K562 (cell line): ENCODE measurements around the gene FAM78A. TPM values are rescaled to one million over a fixed set of nuclear protein-coding genes. Genes with fewer than 3 reads are reported as not detected.

Experiments used
- ELF1 ChIP-seq: fragments of 200-800 bp; sonication (Bioruptor generic); IDR thresholded peaks from 2 replicates; pipeline ENCODE4 v1.6.1; 2016; ENCODE audit warnings: missing genetic modification characterization, missing compliant biosample characterization
- ELF4 ChIP-seq: fragments of 450-650 bp; formaldehyde crosslinking; IDR thresholded peaks from 2 replicates; pipeline ENCODE4 v1.4.0; 2022; ENCODE audit warnings: missing genetic modification characterization
- FOXO4 ChIP-seq: fragments of 450-650 bp; formaldehyde crosslinking; IDR thresholded peaks from 2 replicates; pipeline ENCODE4 v1.4.0; 2020; ENCODE audit warnings: mild to moderate bottlenecking, moderate library complexity
- JUND ChIP-seq, 2 experiments: IDR thresholded peaks; 2 replicates in 1 of 2; 3 replicates in 1 of 2; pipeline ENCODE4 v1.6.1; 2011; ENCODE audit warnings: borderline replicate concordance in 2 of 2, low read depth in 2 of 2, low read length in 2 of 2, improper control_type of control experiment in 1 of 2, missing biosample characterization in 1 of 2, missing genetic modification characterization in 1 of 2, missing genetic modification reagents in 1 of 2
- REST ChIP-seq, 2 experiments: fragments of 450-650 bp; formaldehyde crosslinking in 1 of 2; IDR thresholded peaks; 2 replicates each; pipeline versions ENCODE4 v1.4.0 to v1.6.1; 2014 to 2020; ENCODE audit warnings: mild to moderate bottlenecking in 2 of 2, borderline replicate concordance in 1 of 2, low read depth in 1 of 2
- STAT6 ChIP-seq: sonication (generic); formaldehyde crosslinking; IDR thresholded peaks from 2 replicates; pipeline ENCODE4 v1.8.1; 2023; ENCODE audit warnings: mild to moderate bottlenecking, missing genetic modification reagents
- XRCC3 ChIP-seq: fragments of 450-650 bp; IDR thresholded peaks from 2 replicates; pipeline ENCODE4 v1.6.1; 2017; ENCODE audit warnings: mild to moderate bottlenecking, moderate library complexity
- ZNF512 ChIP-seq: IDR thresholded peaks from 2 replicates; pipeline ENCODE4 v1.6.1; 2016; ENCODE audit warnings: missing genetic modification characterization, missing compliant biosample characterization
- ZNF740 ChIP-seq, 3 experiments: fragments of 200-800 bp in 1 of 3; sonication (Bioruptor generic) in 1 of 3; sonication (generic) in 1 of 3; formaldehyde crosslinking in 1 of 3; IDR thresholded peaks; 2 replicates each; pipeline versions ENCODE4 v1.6.1 to v1.8.0; 2016 to 2022; ENCODE audit warnings: mild to moderate bottlenecking in 2 of 3, missing compliant biosample characterization in 2 of 3, missing genetic modification characterization in 2 of 3, missing genetic modification reagents in 1 of 3
- polyA plus RNA-seq, 8 experiments: library from polyadenylated mRNA; depleted of rRNA in 4 of 8; stranded (reverse) in 5 of 8; unstranded in 3 of 8; fragments of >200 nt; fragmentation: Nextera tagmentation in 2 of 8; fragmentation: Illumina TruSeq in 1 of 8; extraction: Ambion mirVana in 2 of 8; extraction: Trizol in 1 of 8; gene quantifications; 2 replicates each; pipeline versions ENCODE4 v1.2.1 to v1.2.3, GENCODE V29; 2011 to 2014; ENCODE audit warnings: inconsistent platforms in 1 of 8, missing spikeins in 1 of 8
- total RNA-seq, 7 experiments: library from RNA; depleted of rRNA in 6 of 7; stranded (reverse); fragments of >200 nt in 6 of 7; fragmentation: Illumina TruSeq in 2 of 7; extraction: Trizol in 2 of 7; gene quantifications; 2 replicates each; pipeline versions ENCODE4 v1.2.1 to v1.2.3, GENCODE V29; 2011 to 2021; ENCODE audit warnings: low replicate concordance in 1 of 7

The FAM78A gene
- total and polyA plus RNA-seq, 9 of the 15 experiments (the other 6 are each of a cell fraction or from before 2014, with no cell fraction given) = 0.56 to 103 (median 55.2) TPM

- no peak for TF ChIP-seq ZNF740 (CRISPR knock-in tag; IDR thresholded peaks at IDR 0.05)
- TF ChIP-seq ZNF740 (tag; IDR thresholded peaks at IDR 0.05) = no peak
- TF ChIP-seq ZNF512 (tag) = no peak
- no peak for TF ChIP-seq REST (IDR thresholded peaks at IDR 0.05; ENCODE audit: borderline replicate concordance)
- TF ChIP-seq REST (CRISPR knock-in tag; IDR thresholded peaks at IDR 0.05; ENCODE audit: low read depth) = no peak
- TF ChIP-seq ELF4 (CRISPR knock-in tag) = no peak
- TF ChIP-seq XRCC3 = no peak
- no peak for TF ChIP-seq JUND (IDR thresholded peaks at IDR 0.05; ENCODE audit: borderline replicate concordance, low read depth, low read length)
- no peak for TF ChIP-seq JUND (tag; IDR thresholded peaks at IDR 0.05; ENCODE audit: borderline replicate concordance, low read depth, low read length)
- no peak for TF ChIP-seq ELF1
- no peak for TF ChIP-seq STAT6 (CRISPR knock-in tag)
- TF ChIP-seq FOXO4 (CRISPR knock-in tag) = no peak
These were observed 12.6 kb downstream of the FAM78A start (continued) for GRCh38 chr9:131263701-131264100.
